Vagina (tissue), 2 donors: ENCODE results near the gene CD300A.

ENCODE experiments used
- CTCF ChIP-seq, 3 experiments: fragments of 450-650 bp in 2 of 3; fragments of 200-600 bp in 1 of 3; sonication (generic) in 1 of 3; IDR thresholded peaks; one replicate each; pipeline ENCODE4 v1.5.1; 2017 to 2019; ENCODE audit warnings: antibody characterized with exemption in 3 of 3, mild to moderate bottlenecking in 2 of 3, moderate library complexity in 2 of 3
- POLR2A ChIP-seq, 2 donors: fragments of 450-650 bp; IDR thresholded peaks; one replicate each; pipeline ENCODE4 v1.6.1; 2017; ENCODE audit warnings: antibody characterized with exemption in 2 of 2, mild to moderate bottlenecking in 2 of 2, moderate library complexity in 2 of 2
- POLR2AphosphoS5 ChIP-seq, 2 donors: sonication (generic); formaldehyde crosslinking; IDR thresholded peaks; one replicate each; pipeline ENCODE4 v1.9.0; 2017; ENCODE audit warnings: antibody characterized with exemption in 2 of 2, mild to moderate bottlenecking in 2 of 2, low read depth in 1 of 2; ENCODE audit not compliant: insufficient read depth in 1 of 2

- no peak for TF ChIP-seq CTCF (IDR thresholded peaks at IDR 0.05)
- no peak for TF ChIP-seq POLR2AphosphoS5 (IDR thresholded peaks at IDR 0.05; ENCODE audit: insufficient read depth in 1 of 2, low read depth in 1 of 2)
- no peak for TF ChIP-seq POLR2A (IDR thresholded peaks at IDR 0.05)
Measured at GRCh38 chr17:74448756-74449155, 17.7 kb upstream of the CD300A start.
